DND-41 (cell line): ENCODE data around the gene CDX2.

Experiments used
- EZH2 ChIP-seq: IDR thresholded peaks from 3 replicates; pipeline ENCODE4 v1.6.1; 2012; ENCODE audit warnings: borderline replicate concordance, low read depth, mild to moderate bottlenecking, moderate library complexity, low read length, inconsistent platforms; ENCODE audit not compliant: severe bottlenecking
- TF ChIP-seq, protein P1 (sequence below): IDR thresholded peaks from 2 replicates; pipeline ENCODE4 v1.5.1; 2012; ENCODE audit warnings: borderline replicate concordance, low read length, moderate library complexity, mild to moderate bottlenecking; ENCODE audit not compliant: poor library complexity, severe bottlenecking; ENCODE audit errors: extremely low read depth

- TF ChIP-seq, protein P1, sequence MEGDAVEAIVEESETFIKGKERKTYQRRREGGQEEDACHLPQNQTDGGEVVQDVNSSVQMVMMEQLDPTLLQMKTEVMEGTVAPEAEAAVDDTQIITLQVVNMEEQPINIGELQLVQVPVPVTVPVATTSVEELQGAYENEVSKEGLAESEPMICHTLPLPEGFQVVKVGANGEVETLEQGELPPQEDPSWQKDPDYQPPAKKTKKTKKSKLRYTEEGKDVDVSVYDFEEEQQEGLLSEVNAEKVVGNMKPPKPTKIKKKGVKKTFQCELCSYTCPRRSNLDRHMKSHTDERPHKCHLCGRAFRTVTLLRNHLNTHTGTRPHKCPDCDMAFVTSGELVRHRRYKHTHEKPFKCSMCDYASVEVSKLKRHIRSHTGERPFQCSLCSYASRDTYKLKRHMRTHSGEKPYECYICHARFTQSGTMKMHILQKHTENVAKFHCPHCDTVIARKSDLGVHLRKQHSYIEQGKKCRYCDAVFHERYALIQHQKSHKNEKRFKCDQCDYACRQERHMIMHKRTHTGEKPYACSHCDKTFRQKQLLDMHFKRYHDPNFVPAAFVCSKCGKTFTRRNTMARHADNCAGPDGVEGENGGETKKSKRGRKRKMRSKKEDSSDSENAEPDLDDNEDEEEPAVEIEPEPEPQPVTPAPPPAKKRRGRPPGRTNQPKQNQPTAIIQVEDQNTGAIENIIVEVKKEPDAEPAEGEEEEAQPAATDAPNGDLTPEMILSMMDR, result no peak
- TF ChIP-seq EZH2, result no peak
These were observed 2.8 kb upstream of the CDX2 start for GRCh38 chr13:27971776-27972477.
